Measurements from ENCODE around the gene ZNF200.
A peak's percentile ranks its signal among the peaks of the same experiment; 100 is the strongest.
"Not testable (repeated sequence)": the region's sequence is repeated elsewhere in the genome, so short reads cannot be mapped to it uniquely, and the experiment has no call there.

Gene ZNF200

DNA sequence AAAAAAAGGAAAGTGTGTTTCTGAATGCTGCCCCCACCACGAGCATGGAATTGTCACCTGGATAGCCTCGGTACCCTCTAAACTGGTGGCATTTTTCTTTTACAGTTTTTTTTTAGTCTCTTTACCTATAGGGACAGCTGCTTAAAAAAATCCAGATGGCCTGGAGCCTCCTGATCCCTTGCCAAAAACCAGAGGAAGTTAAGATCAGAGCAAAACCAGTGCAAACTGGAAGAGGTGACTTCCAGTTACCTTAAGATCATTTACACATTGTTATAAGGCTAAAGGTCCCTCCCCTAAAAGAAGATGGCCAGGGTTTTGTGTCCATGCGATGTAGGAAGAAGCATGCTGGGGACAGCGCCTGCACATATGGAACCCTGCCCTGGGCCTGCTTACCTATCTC is 18.0 kb upstream of the ZNF200 start:
- no peak for DNase-seq (ENCODE audit: low read depth, low spot score)

DNA sequence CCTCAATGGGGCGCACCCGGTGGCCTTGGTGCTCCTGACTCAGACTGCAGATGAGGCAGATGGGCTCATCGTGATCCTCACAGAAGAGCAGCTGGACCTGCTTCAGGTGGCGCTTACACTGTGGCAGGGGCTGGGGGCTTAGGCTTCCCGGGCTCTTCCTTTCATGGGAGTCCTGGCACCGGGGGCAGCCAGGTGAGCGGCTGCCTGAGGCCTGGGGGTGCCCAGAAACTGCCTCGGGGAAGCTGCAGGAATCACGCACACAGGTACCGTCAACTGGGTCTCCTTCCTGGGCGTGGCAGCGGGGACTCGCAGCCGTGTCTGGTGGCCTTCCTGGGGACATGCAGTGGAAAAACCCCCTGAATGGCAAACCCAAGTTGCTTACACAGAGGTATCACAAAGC is 14.5 kb upstream of the ZNF200 start:
- no peak for DNase-seq (ENCODE audit: low read depth, low spot score)

- no peak for DNase-seq (ENCODE audit: low read depth, low spot score)
Observed at GRCh38 chr16:3249020-3249419, 14.1 kb upstream of the ZNF200 start.

GRCh38 chr16:3248596-3248995 is 13.6 kb upstream of the ZNF200 start:
- DNase-seq (ENCODE audit: low read depth, low spot score) = no peak

DNA sequence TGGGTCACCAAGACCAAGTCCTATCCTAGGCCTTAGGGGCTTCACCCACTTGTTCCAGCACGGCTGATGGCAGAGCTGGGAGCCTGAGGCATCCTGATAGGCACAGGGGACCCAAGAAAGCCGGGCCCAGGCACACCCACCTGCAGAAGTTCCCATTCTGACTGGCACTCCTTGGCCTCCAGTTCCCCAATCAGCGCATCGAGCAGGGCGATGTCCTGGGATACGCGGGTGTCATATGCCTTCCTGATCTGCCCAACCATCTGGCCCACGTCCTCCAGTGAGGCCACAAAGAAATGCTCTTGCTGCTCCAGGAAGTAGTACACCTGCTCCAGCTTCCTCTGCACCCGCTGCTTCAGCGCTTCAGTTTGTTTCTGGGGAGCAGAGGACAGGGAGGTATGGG is 11.9 kb upstream of the ZNF200 start:
- no peak for DNase-seq (ENCODE audit: low read depth, low spot score)

DNA sequence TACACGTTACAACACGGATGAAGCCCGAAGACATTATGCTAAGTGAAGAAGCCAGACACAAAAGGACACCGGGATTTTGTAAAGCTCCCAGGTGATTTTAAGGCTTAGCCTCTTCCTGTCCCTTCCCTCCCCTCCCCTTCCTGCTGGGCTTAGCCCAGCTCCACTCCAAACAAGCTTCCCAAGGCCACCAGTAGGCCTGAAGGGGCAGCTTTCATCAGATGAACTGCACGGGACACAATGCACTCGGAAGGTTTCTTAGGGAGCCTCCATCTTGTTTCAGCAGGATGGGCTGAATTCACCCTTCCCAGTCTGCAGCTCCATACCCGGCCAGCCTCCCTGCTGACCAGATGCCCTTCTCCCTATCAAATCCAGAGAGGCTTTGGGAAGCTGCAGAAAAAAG is 11.0 kb upstream of the ZNF200 start:
- DNase-seq (ENCODE audit: low read depth, low spot score) = no peak

DNA sequence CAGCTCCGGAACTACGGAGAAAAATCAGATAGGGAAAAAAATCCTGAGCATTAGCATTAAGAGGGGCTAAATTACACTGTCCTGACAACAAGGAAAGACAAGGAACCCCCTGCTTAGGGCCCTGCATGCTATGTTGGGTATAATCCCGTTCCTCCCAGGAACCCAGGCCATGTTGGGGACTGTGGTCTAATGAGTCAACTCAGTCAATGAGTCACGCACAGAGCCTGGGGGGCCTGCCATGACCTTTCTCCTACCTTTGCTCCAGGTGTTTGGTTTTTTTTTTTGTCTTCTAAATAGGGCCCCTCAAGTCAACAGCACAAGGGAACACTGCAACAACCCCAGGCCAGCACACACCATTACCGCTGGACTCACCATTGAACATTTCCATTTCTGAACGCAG is 8.9 kb upstream of the ZNF200 start:
- no peak for DNase-seq (ENCODE audit: low read depth, low spot score)

DNA sequence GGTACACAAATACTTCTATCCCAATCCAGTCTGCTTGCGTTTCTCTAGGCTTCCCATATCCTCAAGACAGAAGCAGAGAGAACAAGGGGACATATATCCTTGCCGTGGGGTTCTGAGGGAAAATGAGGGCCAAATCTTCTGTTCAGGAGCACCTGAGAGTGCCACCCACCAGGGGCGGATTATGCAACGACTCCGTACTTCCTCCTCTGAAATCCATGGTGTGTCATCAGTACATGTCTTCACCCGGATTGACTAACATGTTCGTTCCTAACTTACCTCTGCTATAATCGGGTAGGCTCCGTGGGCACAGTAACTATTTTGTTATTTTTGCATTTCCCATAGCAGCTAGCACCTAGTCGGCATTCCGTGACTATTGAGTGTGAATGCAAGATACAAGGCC is 7.8 kb upstream of the ZNF200 start:
- no peak for DNase-seq (ENCODE audit: low read depth, low spot score)

GRCh38 chr16:3241761-3242160 is 6.8 kb upstream of the ZNF200 start:
- DNase-seq (ENCODE audit: low read depth, low spot score) = no peak

DNA sequence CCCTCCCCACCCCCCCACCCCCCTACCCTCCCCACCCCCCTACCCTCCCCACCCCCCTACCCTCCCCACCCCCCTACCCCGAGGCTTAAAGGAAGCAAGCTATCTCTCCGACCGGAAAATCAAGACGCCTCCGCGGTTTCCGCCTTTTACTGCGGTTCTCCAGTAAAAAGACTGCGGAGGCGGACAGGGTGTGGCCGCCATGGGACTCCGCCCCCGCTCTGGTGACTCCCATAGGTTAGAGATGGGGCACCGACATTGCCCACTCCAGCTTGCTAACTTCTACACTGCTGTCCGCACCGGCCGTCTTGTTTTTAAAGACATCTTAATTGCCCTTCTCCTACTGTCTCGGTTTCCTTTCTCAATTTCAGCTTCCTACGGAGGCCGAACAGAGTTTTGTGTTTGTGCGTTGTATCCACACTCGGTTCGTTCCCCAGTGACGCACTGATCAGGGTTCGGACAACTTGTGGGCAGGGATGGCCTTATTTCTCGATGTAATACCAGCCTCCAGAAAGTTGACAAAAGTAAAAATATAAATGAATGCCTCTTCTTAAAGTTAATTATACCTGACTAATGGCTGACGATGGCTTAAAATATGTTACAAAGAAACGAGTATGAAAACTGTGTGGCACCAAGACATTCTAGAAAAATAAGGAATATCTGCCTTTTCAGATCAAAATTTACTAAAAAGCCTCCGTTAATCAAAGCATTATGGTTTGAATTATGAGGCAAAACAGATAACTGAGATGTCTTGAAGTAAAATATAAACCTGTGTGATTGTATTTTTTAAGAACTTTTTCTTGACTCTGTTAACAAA is 1.1 kb upstream of the ZNF200 start:
- peak; percentile 71 for DNase-seq (ENCODE audit: low read depth, low spot score)

DNA sequence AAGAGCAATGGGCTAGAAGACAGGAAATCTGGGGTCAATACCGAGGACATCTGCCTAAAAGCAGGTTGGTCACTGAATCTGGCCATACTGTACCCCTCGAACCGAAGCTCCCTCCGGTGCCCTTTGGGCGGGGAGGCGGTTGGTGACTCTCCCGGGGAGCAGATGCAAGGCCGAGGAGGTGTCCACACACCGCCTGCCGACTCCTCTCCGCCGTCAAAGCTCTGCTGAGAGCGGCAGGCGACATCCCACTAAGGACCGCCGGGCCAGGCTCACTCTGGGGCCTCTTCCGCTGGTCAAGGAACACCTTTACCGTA is 458 bp downstream of the ZNF200 start:
- DNase-seq (ENCODE audit: low read depth, low spot score) = no peak

DNA sequence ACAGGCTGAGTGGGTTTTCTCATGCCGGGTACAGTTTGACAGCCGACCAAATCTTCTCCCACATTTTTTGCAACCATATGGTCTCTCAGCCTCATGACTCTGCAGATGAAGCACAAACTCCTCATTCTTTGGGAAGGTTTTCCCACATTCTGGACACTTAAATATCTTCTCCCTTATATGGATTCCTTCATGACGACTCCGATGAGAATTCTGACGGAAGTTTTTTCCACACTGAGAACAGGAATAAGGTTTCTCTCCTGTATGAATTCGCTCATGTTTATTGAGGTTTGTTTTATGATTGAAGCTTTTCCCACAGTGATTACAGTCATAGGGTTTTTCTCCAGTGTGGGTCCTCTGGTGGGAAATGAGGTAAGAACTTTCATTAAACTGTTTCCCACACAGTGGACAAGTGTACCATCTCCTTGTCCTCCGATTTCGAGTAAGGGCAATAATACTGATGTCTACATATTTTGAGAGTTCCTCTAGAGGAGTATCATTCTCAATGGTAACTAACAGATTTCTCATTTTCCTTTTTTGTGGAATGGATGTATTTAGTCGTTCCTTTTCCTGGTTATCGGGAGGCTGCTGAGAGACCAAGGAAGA is 10.9 kb downstream of the ZNF200 start:
- no peak for DNase-seq (ENCODE audit: low read depth, low spot score)

- no peak for DNase-seq (ENCODE audit: low read depth, low spot score)
Observed at GRCh38 chr16:3220839-3221238, 14.1 kb downstream of the ZNF200 start.

DNA sequence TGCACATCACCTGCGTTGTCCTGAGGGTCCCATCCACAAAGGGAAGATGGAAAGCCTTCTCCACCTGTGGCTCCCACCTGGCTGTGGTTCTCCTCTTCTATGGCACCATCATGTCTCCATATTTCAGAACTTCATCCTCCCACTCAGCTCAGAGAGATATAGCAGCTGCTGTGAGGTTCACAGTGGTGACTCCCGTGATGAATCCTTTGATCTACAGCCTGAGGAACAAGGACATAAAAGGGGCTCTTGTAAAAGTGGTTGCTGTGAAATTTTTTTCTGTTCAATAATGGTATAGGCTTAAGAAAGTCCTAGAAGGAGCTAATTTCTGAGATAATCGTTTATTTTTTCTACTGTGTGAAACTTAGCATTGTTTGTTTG is 18.7 kb downstream of the ZNF200 start:
- DNase-seq (ENCODE audit: low read depth, low spot score) = no peak

- DNase-seq (ENCODE audit: low read depth, low spot score) = no peak
Observed at GRCh38 chr16:3215601-3216262, 19.2 kb downstream of the ZNF200 start.

DNA sequence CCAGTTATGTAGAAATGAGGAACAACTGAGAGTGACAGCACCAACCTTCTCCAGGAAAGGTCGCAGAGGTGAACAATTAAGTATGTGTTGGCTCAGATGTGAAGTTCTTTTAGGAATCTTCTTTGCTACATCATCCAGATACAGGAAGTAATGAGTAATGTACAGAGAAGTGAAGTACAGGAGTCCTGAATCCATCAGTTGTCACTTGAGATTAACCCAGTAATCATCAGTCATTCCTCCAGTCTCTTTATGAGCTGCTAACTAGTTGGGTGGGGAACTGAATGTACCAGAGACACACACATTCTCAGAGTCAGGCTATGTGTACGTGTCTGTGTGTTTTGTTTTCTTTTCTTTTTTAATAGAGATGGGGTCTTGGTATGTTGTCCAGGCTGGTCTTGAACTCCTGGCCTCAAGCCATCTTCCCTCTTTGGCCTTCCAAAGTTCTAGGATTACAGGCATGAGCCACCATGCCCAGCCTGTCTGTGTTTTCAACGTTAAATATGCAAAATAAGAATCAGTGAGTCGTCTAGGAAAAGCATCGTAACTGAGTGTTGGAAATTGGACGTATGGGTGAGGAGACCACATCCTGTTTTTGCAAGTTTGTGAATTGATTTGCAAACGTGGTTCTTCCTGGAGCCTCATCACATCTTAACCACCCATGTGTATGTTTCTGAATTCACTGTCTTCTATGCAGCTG is 19.9 kb downstream of the ZNF200 start:
- no peak for DNase-seq (ENCODE audit: low read depth, low spot score)

- no peak for DNase-seq (ENCODE audit: low read depth, low spot score)
Observed at GRCh38 chr16:3212567-3212966, 22.4 kb downstream of the ZNF200 start.

DNA sequence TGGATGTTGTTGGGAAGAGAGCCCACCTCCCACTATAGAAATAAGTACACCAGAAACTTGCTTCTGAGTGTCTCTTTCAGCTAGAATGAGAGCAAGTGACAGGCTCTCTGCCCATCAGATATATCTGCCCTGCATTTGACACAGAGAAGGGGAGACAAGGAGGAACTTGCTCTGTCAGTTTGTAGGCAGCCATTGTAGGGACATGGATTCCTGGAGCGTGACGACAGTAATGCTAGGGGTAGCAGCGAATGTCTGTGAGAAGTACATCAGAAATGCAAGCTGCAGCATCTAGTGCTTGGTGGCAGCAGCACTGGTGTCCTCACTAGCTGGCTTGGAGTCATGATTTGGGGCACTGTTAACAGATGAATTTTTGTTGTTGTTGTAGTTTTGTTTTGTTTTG is 23.0 kb downstream of the ZNF200 start:
- no peak for DNase-seq (ENCODE audit: low read depth, low spot score)

- no peak for DNase-seq (ENCODE audit: low read depth, low spot score)
Observed at GRCh38 chr16:3207086-3207953, 27.6 kb downstream of the ZNF200 start.

GRCh38 chr16:3205939-3206338 is 29.0 kb downstream of the ZNF200 start:
- not testable (repeated sequence) for DNase-seq (ENCODE audit: low read depth, low spot score)

GRCh38 chr16:3202903-3203539 is 31.9 kb downstream of the ZNF200 start:
- no peak for DNase-seq (ENCODE audit: low read depth, low spot score)
